ENCODE results near the gene TNS2. TPM values are rescaled to one million over a fixed set of nuclear protein-coding genes. Genes with fewer than 3 reads are reported as not detected.

The TNS2 gene
- total and polyA plus RNA-seq, 2 of the 13 experiments (the other 11 are each of a cell fraction or from before 2014, with no cell fraction given) = 8.9 to 20.4 TPM

DNA sequence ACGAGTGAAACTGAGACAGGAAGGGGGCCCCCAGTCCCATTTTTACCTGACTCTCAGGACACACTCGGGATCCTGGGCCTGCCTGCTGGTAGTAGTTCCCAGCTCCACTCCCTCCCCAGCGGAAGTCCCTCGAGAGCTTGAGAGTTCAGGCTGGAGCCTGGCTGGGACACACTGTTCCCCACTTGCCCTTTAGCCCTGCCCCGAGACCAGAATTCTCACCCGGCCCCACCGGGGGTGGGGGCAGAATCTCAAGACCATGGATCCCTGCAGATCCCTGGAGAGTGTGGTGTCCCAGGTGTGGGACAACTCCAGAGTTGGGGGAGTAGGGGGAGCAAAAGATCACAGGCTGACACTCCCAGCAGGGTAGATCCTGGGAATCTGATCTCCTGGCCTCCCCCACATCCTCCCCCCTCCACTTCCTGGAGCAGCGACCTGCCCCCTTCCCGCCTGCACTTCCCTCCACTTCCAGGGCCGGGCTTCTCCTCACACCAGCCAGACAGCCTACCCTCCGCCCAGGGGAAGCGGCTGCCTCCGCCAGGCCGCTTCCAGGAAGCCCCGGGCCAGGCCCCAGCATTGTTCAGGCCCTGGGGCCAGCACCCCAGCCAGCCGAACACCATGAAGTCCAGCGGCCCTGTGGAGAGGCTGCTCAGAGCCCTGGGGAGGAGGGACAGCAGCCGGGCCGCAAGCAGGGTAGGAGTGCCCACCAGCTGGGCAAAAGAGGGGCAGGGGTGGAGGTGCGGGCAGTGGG, at the start of gene TNS2 (continued):
- TF ChIP-seq SALL2 (CRISPR knock-in tag; IDR thresholded peaks at IDR 0.05) (no peak), JARID2 (CRISPR knock-in tag; IDR thresholded peaks at IDR 0.05; ENCODE audit: insufficient replicate concordance) (no peak), ZKSCAN8 (CRISPR knock-in tag; IDR thresholded peaks at IDR 0.05; ENCODE audit: borderline replicate concordance) (0 out of 2 replicates have a peak, but pooled peaks have one; percentile 22), CENPT (CRISPR knock-in tag; IDR thresholded peaks at IDR 0.05; ENCODE audit: low read depth) (no peak), ZNF792 (CRISPR knock-in tag; IDR thresholded peaks at IDR 0.05) (peak; percentile 36; the same call in 1 of the 2 replicates), GFI1 (CRISPR knock-in tag; IDR thresholded peaks at IDR 0.05; ENCODE audit: borderline replicate concordance) (peak; percentile 65; the same call in 1 of the 2 replicates), MAF1 (CRISPR knock-in tag; IDR thresholded peaks at IDR 0.05; ENCODE audit: borderline replicate concordance) (no peak), ZNF354B (CRISPR knock-in tag; IDR thresholded peaks at IDR 0.05) (no peak), ERF (CRISPR knock-in tag; IDR thresholded peaks at IDR 0.05) (0 out of 2 replicates have a peak, but pooled peaks have one; percentile 56), HDAC1 (CRISPR knock-in tag; IDR thresholded peaks at IDR 0.05) (peak; percentile 57; the same call in 1 of the 2 replicates), ZNF766 (CRISPR knock-in tag; IDR thresholded peaks at IDR 0.05; ENCODE audit: borderline replicate concordance) (no peak), ZNF660 (CRISPR knock-in tag; IDR thresholded peaks at IDR 0.05; ENCODE audit: borderline replicate concordance, low read depth) (no peak), MAZ (IDR thresholded peaks at IDR 0.05; ENCODE audit: borderline replicate concordance, low read depth, low read length) (peak; percentile 81), MAZ (CRISPR knock-in tag; IDR thresholded peaks at IDR 0.05; ENCODE audit: low read depth) (peak; percentile 69), TCF7L2 (IDR thresholded peaks at IDR 0.05; ENCODE audit: low read depth, low read length) (no peak), SOX5 (CRISPR knock-in tag; IDR thresholded peaks at IDR 0.05; ENCODE audit: borderline replicate concordance) (0 out of 2 replicates have a peak, but pooled peaks have one; percentile 12)
- TF ChIP-seq, protein P1, sequence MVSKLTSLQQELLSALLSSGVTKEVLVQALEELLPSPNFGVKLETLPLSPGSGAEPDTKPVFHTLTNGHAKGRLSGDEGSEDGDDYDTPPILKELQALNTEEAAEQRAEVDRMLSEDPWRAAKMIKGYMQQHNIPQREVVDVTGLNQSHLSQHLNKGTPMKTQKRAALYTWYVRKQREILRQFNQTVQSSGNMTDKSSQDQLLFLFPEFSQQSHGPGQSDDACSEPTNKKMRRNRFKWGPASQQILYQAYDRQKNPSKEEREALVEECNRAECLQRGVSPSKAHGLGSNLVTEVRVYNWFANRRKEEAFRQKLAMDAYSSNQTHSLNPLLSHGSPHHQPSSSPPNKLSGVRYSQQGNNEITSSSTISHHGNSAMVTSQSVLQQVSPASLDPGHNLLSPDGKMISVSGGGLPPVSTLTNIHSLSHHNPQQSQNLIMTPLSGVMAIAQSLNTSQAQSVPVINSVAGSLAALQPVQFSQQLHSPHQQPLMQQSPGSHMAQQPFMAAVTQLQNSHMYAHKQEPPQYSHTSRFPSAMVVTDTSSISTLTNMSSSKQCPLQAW (CRISPR knock-in tag; IDR thresholded peaks at IDR 0.05) = peak; percentile 61; the same call in 1 of the 2 replicates
- TF ChIP-seq, protein P2, sequence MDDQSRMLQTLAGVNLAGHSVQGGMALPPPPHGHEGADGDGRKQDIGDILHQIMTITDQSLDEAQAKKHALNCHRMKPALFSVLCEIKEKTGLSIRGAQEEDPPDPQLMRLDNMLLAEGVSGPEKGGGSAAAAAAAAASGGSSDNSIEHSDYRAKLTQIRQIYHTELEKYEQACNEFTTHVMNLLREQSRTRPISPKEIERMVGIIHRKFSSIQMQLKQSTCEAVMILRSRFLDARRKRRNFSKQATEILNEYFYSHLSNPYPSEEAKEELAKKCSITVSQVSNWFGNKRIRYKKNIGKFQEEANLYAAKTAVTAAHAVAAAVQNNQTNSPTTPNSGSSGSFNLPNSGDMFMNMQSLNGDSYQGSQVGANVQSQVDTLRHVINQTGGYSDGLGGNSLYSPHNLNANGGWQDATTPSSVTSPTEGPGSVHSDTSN (CRISPR knock-in tag; IDR thresholded peaks at IDR 0.05; ENCODE audit: borderline replicate concordance) = no peak
- TF ChIP-seq, protein P3, sequence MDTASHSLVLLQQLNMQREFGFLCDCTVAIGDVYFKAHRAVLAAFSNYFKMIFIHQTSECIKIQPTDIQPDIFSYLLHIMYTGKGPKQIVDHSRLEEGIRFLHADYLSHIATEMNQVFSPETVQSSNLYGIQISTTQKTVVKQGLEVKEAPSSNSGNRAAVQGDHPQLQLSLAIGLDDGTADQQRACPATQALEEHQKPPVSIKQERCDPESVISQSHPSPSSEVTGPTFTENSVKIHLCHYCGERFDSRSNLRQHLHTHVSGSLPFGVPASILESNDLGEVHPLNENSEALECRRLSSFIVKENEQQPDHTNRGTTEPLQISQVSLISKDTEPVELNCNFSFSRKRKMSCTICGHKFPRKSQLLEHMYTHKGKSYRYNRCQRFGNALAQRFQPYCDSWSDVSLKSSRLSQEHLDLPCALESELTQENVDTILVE (CRISPR knock-in tag; IDR thresholded peaks at IDR 0.05) = no peak
- TF ChIP-seq, protein P4, sequence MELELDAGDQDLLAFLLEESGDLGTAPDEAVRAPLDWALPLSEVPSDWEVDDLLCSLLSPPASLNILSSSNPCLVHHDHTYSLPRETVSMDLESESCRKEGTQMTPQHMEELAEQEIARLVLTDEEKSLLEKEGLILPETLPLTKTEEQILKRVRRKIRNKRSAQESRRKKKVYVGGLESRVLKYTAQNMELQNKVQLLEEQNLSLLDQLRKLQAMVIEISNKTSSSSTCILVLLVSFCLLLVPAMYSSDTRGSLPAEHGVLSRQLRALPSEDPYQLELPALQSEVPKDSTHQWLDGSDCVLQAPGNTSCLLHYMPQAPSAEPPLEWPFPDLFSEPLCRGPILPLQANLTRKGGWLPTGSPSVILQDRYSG (CRISPR knock-in tag; IDR thresholded peaks at IDR 0.05) = no peak
- TF ChIP-seq, protein P5, sequence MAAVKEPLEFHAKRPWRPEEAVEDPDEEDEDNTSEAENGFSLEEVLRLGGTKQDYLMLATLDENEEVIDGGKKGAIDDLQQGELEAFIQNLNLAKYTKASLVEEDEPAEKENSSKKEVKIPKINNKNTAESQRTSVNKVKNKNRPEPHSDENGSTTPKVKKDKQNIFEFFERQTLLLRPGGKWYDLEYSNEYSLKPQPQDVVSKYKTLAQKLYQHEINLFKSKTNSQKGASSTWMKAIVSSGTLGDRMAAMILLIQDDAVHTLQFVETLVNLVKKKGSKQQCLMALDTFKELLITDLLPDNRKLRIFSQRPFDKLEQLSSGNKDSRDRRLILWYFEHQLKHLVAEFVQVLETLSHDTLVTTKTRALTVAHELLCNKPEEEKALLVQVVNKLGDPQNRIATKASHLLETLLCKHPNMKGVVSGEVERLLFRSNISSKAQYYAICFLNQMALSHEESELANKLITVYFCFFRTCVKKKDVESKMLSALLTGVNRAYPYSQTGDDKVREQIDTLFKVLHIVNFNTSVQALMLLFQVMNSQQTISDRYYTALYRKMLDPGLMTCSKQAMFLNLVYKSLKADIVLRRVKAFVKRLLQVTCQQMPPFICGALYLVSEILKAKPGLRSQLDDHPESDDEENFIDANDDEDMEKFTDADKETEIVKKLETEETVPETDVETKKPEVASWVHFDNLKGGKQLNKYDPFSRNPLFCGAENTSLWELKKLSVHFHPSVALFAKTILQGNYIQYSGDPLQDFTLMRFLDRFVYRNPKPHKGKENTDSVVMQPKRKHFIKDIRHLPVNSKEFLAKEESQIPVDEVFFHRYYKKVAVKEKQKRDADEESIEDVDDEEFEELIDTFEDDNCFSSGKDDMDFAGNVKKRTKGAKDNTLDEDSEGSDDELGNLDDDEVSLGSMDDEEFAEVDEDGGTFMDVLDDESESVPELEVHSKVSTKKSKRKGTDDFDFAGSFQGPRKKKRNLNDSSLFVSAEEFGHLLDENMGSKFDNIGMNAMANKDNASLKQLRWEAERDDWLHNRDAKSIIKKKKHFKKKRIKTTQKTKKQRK (IDR thresholded peaks at IDR 0.05; ENCODE audit: low read length) = no peak

Data from HepG2 (cell line).